Measurements from ENCODE around the gene PSMB5. TPM values are rescaled to one million over a fixed set of nuclear protein-coding genes. Genes with fewer than 3 reads are reported as not detected.

PSMB5 gene
- total and polyA plus RNA-seq, 2 of the 13 experiments (the other 11 are each of a cell fraction or from before 2014, with no cell fraction given): 705 to 871 TPM

DNA sequence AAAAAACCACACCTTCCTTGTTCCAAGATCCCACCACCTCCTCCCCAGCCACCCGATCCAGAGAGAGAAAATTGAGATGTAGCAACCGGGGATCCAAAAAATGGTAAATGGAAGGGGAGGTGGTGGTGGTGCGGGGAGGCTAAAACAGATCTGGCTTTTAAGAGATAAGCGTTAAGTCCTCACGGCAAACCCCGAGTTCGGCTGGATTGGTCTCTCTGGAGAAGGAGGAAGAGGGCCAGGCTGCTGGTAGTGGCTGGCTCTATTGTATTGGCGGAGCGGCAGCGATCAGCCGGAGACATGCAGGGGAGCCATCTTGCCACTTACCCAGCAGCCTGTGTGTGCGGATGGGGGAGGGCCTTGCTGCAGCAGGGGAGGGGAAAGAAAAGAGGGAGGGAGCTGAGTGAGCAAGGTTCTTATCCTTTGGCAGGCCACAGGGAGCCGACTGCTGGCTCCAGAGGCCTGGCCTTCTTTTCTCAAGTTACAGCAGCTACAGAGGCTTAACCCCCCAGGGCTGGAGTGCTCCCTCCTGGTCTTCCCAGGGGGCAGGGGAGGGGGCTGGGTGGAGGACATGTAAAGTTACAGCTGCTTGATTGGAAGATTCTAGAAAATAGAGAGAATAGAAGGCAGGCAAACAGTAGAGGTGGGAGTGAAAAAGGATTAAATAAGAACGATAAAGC, 36.7 kb upstream of the PSMB5 start (continued):
- TF ChIP-seq, protein P1, sequence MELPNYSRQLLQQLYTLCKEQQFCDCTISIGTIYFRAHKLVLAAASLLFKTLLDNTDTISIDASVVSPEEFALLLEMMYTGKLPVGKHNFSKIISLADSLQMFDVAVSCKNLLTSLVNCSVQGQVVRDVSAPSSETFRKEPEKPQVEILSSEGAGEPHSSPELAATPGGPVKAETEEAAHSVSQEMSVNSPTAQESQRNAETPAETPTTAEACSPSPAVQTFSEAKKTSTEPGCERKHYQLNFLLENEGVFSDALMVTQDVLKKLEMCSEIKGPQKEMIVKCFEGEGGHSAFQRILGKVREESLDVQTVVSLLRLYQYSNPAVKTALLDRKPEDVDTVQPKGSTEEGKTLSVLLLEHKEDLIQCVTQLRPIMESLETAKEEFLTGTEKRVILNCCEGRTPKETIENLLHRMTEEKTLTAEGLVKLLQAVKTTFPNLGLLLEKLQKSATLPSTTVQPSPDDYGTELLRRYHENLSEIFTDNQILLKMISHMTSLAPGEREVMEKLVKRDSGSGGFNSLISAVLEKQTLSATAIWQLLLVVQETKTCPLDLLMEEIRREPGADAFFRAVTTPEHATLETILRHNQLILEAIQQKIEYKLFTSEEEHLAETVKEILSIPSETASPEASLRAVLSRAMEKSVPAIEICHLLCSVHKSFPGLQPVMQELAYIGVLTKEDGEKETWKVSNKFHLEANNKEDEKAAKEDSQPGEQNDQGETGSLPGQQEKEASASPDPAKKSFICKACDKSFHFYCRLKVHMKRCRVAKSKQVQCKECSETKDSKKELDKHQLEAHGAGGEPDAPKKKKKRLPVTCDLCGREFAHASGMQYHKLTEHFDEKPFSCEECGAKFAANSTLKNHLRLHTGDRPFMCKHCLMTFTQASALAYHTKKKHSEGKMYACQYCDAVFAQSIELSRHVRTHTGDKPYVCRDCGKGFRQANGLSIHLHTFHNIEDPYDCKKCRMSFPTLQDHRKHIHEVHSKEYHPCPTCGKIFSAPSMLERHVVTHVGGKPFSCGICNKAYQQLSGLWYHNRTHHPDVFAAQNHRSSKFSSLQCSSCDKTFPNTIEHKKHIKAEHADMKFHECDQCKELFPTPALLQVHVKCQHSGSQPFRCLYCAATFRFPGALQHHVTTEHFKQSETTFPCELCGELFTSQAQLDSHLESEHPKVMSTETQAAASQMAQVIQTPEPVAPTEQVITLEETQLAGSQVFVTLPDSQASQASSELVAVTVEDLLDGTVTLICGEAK (IDR thresholded peaks at IDR 0.05): no peak
- TF ChIP-seq, protein P1 (CRISPR knock-in tag; IDR thresholded peaks at IDR 0.05): peak; percentile 62
- no peak; the same call in 1 of the 2 replicates for TF ChIP-seq ZNF101 (CRISPR knock-in tag; IDR thresholded peaks at IDR 0.05; ENCODE audit: borderline replicate concordance, low read depth)
- TF ChIP-seq, protein P2, sequence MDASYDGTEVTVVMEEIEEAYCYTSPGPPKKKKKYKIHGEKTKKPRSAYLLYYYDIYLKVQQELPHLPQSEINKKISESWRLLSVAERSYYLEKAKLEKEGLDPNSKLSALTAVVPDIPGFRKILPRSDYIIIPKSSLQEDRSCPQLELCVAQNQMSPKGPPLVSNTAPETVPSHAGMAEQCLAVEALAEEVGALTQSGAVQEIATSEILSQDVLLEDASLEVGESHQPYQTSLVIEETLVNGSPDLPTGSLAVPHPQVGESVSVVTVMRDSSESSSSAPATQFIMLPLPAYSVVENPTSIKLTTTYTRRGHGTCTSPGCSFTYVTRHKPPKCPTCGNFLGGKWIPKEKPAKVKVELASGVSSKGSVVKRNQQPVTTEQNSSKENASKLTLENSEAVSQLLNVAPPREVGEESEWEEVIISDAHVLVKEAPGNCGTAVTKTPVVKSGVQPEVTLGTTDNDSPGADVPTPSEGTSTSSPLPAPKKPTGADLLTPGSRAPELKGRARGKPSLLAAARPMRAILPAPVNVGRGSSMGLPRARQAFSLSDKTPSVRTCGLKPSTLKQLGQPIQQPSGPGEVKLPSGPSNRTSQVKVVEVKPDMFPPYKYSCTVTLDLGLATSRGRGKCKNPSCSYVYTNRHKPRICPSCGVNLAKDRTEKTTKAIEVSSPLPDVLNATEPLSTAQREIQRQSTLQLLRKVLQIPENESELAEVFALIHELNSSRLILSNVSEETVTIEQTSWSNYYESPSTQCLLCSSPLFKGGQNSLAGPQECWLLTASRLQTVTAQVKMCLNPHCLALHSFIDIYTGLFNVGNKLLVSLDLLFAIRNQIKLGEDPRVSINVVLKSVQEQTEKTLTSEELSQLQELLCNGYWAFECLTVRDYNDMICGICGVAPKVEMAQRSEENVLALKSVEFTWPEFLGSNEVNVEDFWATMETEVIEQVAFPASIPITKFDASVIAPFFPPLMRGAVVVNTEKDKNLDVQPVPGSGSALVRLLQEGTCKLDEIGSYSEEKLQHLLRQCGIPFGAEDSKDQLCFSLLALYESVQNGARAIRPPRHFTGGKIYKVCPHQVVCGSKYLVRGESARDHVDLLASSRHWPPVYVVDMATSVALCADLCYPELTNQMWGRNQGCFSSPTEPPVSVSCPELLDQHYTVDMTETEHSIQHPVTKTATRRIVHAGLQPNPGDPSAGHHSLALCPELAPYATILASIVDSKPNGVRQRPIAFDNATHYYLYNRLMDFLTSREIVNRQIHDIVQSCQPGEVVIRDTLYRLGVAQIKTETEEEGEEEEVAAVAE (CRISPR knock-in tag; IDR thresholded peaks at IDR 0.05; ENCODE audit: borderline replicate concordance): peak; percentile 81; the same call in 1 of the 2 replicates
- TF ChIP-seq POLR2A (IDR thresholded peaks at IDR 0.05; ENCODE audit: insufficient read depth in 1 of 2, low read depth in 2 of 2, low read length in 2 of 2): peak; percentile 84 to 97
- TF ChIP-seq, protein P3, sequence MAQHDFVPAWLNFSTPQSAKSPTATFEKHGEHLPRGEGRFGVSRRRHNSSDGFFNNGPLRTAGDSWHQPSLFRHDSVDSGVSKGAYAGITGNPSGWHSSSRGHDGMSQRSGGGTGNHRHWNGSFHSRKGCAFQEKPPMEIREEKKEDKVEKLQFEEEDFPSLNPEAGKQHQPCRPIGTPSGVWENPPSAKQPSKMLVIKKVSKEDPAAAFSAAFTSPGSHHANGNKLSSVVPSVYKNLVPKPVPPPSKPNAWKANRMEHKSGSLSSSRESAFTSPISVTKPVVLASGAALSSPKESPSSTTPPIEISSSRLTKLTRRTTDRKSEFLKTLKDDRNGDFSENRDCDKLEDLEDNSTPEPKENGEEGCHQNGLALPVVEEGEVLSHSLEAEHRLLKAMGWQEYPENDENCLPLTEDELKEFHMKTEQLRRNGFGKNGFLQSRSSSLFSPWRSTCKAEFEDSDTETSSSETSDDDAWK (CRISPR knock-in tag; IDR thresholded peaks at IDR 0.05): no peak
- TF ChIP-seq ZMYM3 (CRISPR knock-in tag; IDR thresholded peaks at IDR 0.05): no peak
- no peak; the same call in 1 of the 2 replicates for TF ChIP-seq FOXK1 (CRISPR knock-in tag; IDR thresholded peaks at IDR 0.05; ENCODE audit: borderline replicate concordance, low read depth)
- peak; percentile 94 for TF ChIP-seq ASH2L (IDR thresholded peaks at IDR 0.05; ENCODE audit: insufficient read length, low read depth, low read length)
- TF ChIP-seq REXO4 (CRISPR knock-in tag; IDR thresholded peaks at IDR 0.05; ENCODE audit: borderline replicate concordance): no peak
- TF ChIP-seq, protein P4, sequence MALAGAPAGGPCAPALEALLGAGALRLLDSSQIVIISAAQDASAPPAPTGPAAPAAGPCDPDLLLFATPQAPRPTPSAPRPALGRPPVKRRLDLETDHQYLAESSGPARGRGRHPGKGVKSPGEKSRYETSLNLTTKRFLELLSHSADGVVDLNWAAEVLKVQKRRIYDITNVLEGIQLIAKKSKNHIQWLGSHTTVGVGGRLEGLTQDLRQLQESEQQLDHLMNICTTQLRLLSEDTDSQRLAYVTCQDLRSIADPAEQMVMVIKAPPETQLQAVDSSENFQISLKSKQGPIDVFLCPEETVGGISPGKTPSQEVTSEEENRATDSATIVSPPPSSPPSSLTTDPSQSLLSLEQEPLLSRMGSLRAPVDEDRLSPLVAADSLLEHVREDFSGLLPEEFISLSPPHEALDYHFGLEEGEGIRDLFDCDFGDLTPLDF (CRISPR knock-in tag; IDR thresholded peaks at IDR 0.05): no peak
- peak; percentile 75 for TF ChIP-seq ZNF614 (CRISPR knock-in tag; IDR thresholded peaks at IDR 0.05; ENCODE audit: borderline replicate concordance)
